Heart left ventricle (tissue), 16 donors: ENCODE measurements around the gene ZNF784. TPM values are rescaled to one million over a fixed set of nuclear protein-coding genes. Genes with fewer than 3 reads are reported as not detected.

ENCODE experiments used
- ATAC-seq, 4 donors: fragments of 200-7000 bp; cut with Tn5 transposase; one replicate each; pipeline ENCODE4 v1.9.1; 2020 to 2022; ENCODE audit warnings: moderate library complexity in 4 of 4, mild to moderate bottlenecking in 3 of 4, moderate number of reproducible peaks in 1 of 4
- DNase-seq, 5 donors: peaks; one replicate each; pipeline ENCODE4 v3.0.0-alpha.2; 2020
- H3K27ac ChIP-seq, 12 donors: fragments of 200-600 bp; sonication (generic) in 4 of 12; one replicate each; pipeline versions ENCODE4 v1.5.0 to v1.8.0; 2016 to 2022; ENCODE audit warnings: mild to moderate bottlenecking in 2 of 12
- H3K27me3 ChIP-seq, 9 donors: fragments of 200-600 bp; sonication (generic) in 2 of 9; one replicate each; pipeline versions ENCODE4 v1.5.1 to v1.8.0; 2016 to 2022; ENCODE audit warnings: mild to moderate bottlenecking in 3 of 9
- H3K36me3 ChIP-seq, 9 donors: fragments of 200-600 bp; sonication (generic) in 2 of 9; one replicate each; pipeline versions ENCODE4 v1.5.0 to v1.8.0; 2018 to 2022; ENCODE audit warnings: mild to moderate bottlenecking in 2 of 9
- H3K4me1 ChIP-seq, 12 donors: fragments of 200-600 bp; sonication (generic) in 4 of 12; one replicate each; pipeline versions ENCODE4 v1.5.0 to v1.8.0; 2016 to 2022; ENCODE audit warnings: mild to moderate bottlenecking in 3 of 12
- H3K4me3 ChIP-seq, 12 donors: fragments of 200-600 bp; sonication (generic) in 4 of 12; one replicate each; pipeline versions ENCODE4 v1.5.0 to v1.8.0; 2017 to 2022; ENCODE audit warnings: mild to moderate bottlenecking in 9 of 12, moderate library complexity in 4 of 12
- H3K9me3 ChIP-seq, 12 donors: fragments of 200-600 bp; sonication (generic) in 4 of 12; one replicate each; pipeline versions ENCODE4 v1.5.0 to v1.8.0; 2016 to 2022; ENCODE audit warnings: mild to moderate bottlenecking in 1 of 12
- CTCF ChIP-seq, 12 donors: fragments of 200-600 bp; sonication (generic) in 4 of 12; IDR thresholded peaks; one replicate each; pipeline versions ENCODE4 v1.5.0 to v1.8.0; 2018 to 2022; ENCODE audit warnings: antibody characterized with exemption in 12 of 12, mild to moderate bottlenecking in 5 of 12
- POLR2A ChIP-seq, 2 donors: fragments of 450-650 bp; IDR thresholded peaks; one replicate each; pipeline ENCODE4 v1.6.1; 2017; ENCODE audit warnings: antibody characterized with exemption in 2 of 2, mild to moderate bottlenecking in 2 of 2, moderate library complexity in 2 of 2
- WGBS, 4 donors: extraction: QIAGEN DNeasy Blood & Tissue Kit in 2 of 4; methylation state at CpG; one replicate each; pipeline versions ENCODE4 v1.1.5 to v1.1.7; 2013 to 2018; 5-methylcytosine and 5-hydroxymethylcytosine counted together
- intact Hi-C, 10 donors: fragments of 100-400 bp; cut with DNase I; formaldehyde crosslinking; loops; one replicate each; pipeline versions ENCODE4 v1.11.1 to v1.14.2; 2022
- polyA plus RNA-seq, 2 donors: library from polyadenylated mRNA; stranded (reverse); fragments of 200-250 nt; gene quantifications; one replicate each; pipeline ENCODE4 v1.2.3, GENCODE V29; 2013
- total RNA-seq, 9 donors: library from RNA; depleted of rRNA in 2 of 9; stranded (reverse); fragments of >200 nt in 2 of 9; fragmentation: NEBNext Ultra II Directional in 3 of 9; extraction: Animal tissue kit (Norgen Biotek cat#: 25700) in 3 of 9; gene quantifications; one replicate each; pipeline versions ENCODE4 v1.1.0 to v1.2.4, GENCODE V29; 2016 to 2023
- donor health status: ischemic (EF 13 %, LVEDD 7.1; RV severe dilation, severe dysfunction).
- donor health status: healthy with polysubstance abuse.
- donor health status: DM: no; HTN: yes; CAD: no.
- donor health status: DM: no; HTN: no; CAD: no.
- donor health status: ischemic (EF 25% LVEDD 6.9; RV normal size, moderate dysfunction).
- donor health status: ischemic (EF 25% LVEDD 5.7; RV mildly dilated, moderate dysfunction).
- donor health status: healthy.
- donor health status: DM: yes; HTN: yes; CAD: no.
- donor health status: ischemic (EF 35%, LVEDD 5.7; RV mildly dilated, moderate dysfunction).
- donor health status: nonischemic (EF 11% LVEDD 7.7; RV severe dilation, severe dysfunction).
- donor health status: DM: yes; HTN: yes; CAD: no.
- donor health status: PGD.
- donor health status: ischemic (EF 29% LVEDD 5.4; RV normal size, mild dysfunction).
- donor health status: nonischemic (EF 23%, LVEDD 6.1; RV moderate dilation, normal function).

Gene ZNF784
- total and polyA plus RNA-seq, 11 donors, result 6.7 to 15.8 (median 9.2) TPM

GRCh38 chr19:55667006-55667381, 42.6 kb upstream of the ZNF784 start:
- WGBS, 4 donors, result 78 to 91% (median 87%) methylated on average over 2 to 4 of the region's 4 CpGs
- intact Hi-C loops, result no loop called here
- Histone ChIP-seq H3K27ac (no peak overlapping the region), H3K4me1 (peaks cover 0 to 34% (median 0%) of the 10 kb centered on the region in 12 donors), H3K4me3 (no peak overlapping the region), H3K27me3 (no peaks in the 10 kb centered on the region), H3K36me3 (peaks cover 3 to 94% (median 89%) of the 10 kb centered on the region in 9 donors), H3K9me3 (no peaks in the 10 kb centered on the region)
- TF ChIP-seq POLR2A (IDR thresholded peaks at IDR 0.05), result no peak
- no peak for TF ChIP-seq CTCF (IDR thresholded peaks at IDR 0.05)
- no peak for DNase-seq
- ATAC-seq, result no peak

- no peak overlapping the region for H3K27ac ChIP-seq
- no peak overlapping the region for H3K4me3 ChIP-seq
- H3K36me3 ChIP-seq, result peaks cover 3 to 94% (median 93%) of the 10 kb centered on the region in 9 donors
- peaks cover 0 to 31% (median 0%) of the 10 kb centered on the region in 12 donors for H3K4me1 ChIP-seq
- no peak for DNase-seq
- TF ChIP-seq CTCF (IDR thresholded peaks at IDR 0.05) (no peak), POLR2A (IDR thresholded peaks at IDR 0.05) (no peak)
- intact Hi-C loops, result no loop called here
- no peaks in the 10 kb centered on the region for H3K9me3 ChIP-seq
- WGBS, 4 donors, result 81 to 89% (median 84%) methylated on average over 12 of the region's 12 CpGs
- H3K27me3 ChIP-seq, result no peaks in the 10 kb centered on the region
- ATAC-seq, result no peak
Measured at GRCh38 chr19:55666343-55667005, 42.1 kb upstream of the ZNF784 start.

GRCh38 chr19:55663846-55664536, 39.6 kb upstream of the ZNF784 start:
- ATAC-seq, result no peak
- 82 to 92% (median 89%) methylated on average over 19 to 20 of the region's 20 CpGs for WGBS, 4 donors
- Histone ChIP-seq H3K9me3 (no peaks in the 10 kb centered on the region), H3K27me3 (no peaks in the 10 kb centered on the region), H3K4me1 (peaks cover 0 to 39% (median 10%) of the 10 kb centered on the region in 12 donors), H3K27ac (no peak overlapping the region), H3K4me3 (no peak overlapping the region), H3K36me3 (peaks cover 3 to 97% (median 94%) of the 10 kb centered on the region in 9 donors)
- DNase-seq, result no peak
- no peak for TF ChIP-seq POLR2A (IDR thresholded peaks at IDR 0.05)
- intact Hi-C loops, result no loop called here

- no peak overlapping the region for H3K27ac ChIP-seq
- peaks cover 8 to 47% (median 30%) of the 10 kb centered on the region in 12 donors for H3K4me1 ChIP-seq
- no peaks in the 10 kb centered on the region for H3K27me3 ChIP-seq
- TF ChIP-seq CTCF (IDR thresholded peaks at IDR 0.05), result no peak
- no peak for TF ChIP-seq POLR2A (IDR thresholded peaks at IDR 0.05)
- no peaks in the 10 kb centered on the region for H3K9me3 ChIP-seq
- peaks cover 3 to 80% (median 73%) of the 10 kb centered on the region in 9 donors for H3K36me3 ChIP-seq
- intact Hi-C loops, result no loop called here
- H3K4me3 ChIP-seq, result no peak overlapping the region
- no peak for DNase-seq
- ATAC-seq, result no peak
- 60 to 63% (median 62%) methylated on average over 7 of the region's 7 CpGs for WGBS, 4 donors
Measured at GRCh38 chr19:55661826-55662225, 37.5 kb upstream of the ZNF784 start.
